ENCODE data around the gene KLLN.

The KLLN gene

DNA sequence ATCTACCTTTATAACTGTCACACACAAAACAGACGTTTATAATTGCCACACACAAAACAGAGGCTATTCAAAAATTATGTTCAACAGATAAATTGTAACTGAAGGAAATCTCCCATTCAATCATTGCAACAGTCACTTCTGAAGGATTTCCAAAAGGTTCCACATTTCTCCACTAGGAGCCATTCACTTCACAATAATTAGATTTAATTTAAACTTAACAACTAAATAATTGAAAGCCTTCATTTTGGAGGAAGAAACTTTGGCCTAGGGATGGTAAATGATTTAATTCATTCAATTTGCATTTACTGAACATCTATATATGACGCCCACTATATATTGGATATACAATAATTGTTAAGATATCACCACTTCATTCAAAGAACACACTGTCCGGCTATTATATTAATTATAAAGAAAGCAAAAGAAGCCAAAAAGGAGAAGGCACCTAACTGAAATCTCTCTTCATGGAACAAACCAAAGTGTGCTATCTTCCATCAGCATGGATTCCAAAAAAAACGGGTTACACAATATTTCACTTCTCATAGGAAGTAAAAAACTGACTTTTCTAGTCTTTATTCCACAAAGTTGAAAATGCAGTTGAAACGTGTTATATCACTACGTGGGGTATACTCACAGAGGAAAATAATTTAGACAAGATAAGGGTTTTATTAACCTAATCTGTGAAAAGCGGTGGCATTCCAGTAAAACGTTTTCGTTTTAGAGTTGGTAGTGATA lies 47.0 kb downstream of the KLLN start:
- in situ Hi-C loops (cut with MboI; ENCODE audit: low sequenced_read_pairs, unreplicated experiment): no loop called here
- no peak for DNase-seq (ENCODE audit: low spot score)
- no peak for TF ChIP-seq CTCF (IDR thresholded peaks at IDR 0.05; ENCODE audit: borderline replicate concordance, control extremely low read depth, extremely low read depth, insufficient read depth, missing control alignments)

Measured in GM13976 (cell line).